Breast epithelium (tissue), 3 donors: Measurements from ENCODE around the gene TEAD1.

ENCODE experiments used
- CTCF ChIP-seq, 3 donors: fragments of 450-650 bp; IDR thresholded peaks; one replicate each; pipeline ENCODE4 v1.5.1; 2016 to 2017; ENCODE audit warnings: antibody characterized with exemption in 3 of 3, mild to moderate bottlenecking in 3 of 3, moderate library complexity in 3 of 3
- POLR2A ChIP-seq: fragments of 450-650 bp; IDR thresholded peaks from one replicate; pipeline ENCODE4 v1.6.1; 2016; ENCODE audit warnings: antibody characterized with exemption, mild to moderate bottlenecking, moderate library complexity
- POLR2AphosphoS5 ChIP-seq, 3 donors: sonication (generic); formaldehyde crosslinking; IDR thresholded peaks; one replicate each; pipeline ENCODE4 v1.6.1; 2017; ENCODE audit warnings: antibody characterized with exemption in 3 of 3

GRCh38 chr11:12752868-12753524 lies 78.8 kb downstream of the TEAD1 start:
- no peak for TF ChIP-seq CTCF (IDR thresholded peaks at IDR 0.05)
- no peak for TF ChIP-seq POLR2AphosphoS5 (IDR thresholded peaks at IDR 0.05)
- no peak for TF ChIP-seq POLR2A
